NCI-H2196 treated with DMSO at 0.1 percent for 48 hours (cell line): ENCODE results near the gene ELP4.
A peak's percentile ranks its signal among the peaks of the same experiment; 100 is the strongest.
"Not testable (repeated sequence)": the region's sequence is repeated elsewhere in the genome, so short reads cannot be mapped to it uniquely, and the experiment has no call there.

ENCODE experiments used
- DNase-seq: peaks from one replicate; lab custom pipeline; 2025; ENCODE audit not compliant: unreplicated experiment; lab: John Stamatoyannopoulos, UW

The ELP4 gene

DNA sequence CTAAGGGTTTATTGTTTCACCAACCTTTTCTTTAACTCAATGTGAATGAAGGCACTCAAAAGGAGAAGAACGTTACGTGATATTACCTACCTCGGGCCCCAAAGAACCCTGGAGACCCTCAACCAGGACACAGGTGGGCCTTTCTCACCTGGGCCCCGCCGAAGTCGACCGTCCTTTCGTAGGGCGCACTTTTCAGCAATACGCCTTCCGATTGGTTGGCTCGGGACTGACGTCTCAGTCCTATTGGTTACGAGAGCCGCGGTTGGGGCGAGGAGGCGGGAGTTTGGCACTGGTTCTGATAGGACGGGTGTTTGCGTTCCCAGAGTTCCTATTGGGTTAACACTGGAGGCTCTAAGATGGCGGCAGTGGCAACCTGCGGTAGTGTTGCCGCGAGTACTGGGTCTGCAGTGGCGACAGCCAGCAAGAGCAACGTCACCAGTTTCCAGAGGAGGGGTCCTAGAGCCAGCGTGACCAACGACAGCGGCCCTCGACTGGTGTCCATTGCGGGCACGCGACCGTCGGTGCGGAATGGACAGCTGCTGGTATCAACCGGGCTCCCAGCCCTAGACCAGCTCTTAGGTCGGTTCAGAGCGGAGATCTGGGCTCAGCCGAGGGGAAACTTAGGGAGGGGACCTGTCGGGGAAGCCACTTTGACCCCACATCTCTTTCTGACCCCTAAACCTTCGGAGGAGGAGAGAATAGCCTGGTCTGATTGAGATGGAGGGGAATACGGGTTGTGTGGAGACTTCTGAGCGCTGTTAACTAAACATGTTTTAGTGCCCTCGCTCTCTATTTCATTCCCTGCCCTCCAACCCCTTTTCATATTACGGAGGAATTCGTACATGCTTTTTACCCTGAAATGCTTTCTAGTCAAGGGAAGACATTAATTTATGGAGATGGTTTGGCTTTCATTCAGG, at the start of gene ELP4, which contains the start of gene IMMP1L:
ELP4 (plus strand) TSS at position 339 of the 917 bp plus-strand sequence; CDS start at position 357, 18 bp downstream.
IMMP1L (minus strand) TSS at position 194 of the 917 bp plus-strand sequence. CDS start 46,346 bp downstream, outside the sequence.
- peak; percentile 97 for DNase-seq

GRCh38 chr11:31464436-31464835, 45.1 kb upstream of the ELP4 start:
- no peak for DNase-seq

- DNase-seq: no peak
Measured at GRCh38 chr11:31474083-31474482, 35.5 kb upstream of the ELP4 start.

GRCh38 chr11:31477528-31478222, 31.9 kb upstream of the ELP4 start:
- DNase-seq: no peak

DNA sequence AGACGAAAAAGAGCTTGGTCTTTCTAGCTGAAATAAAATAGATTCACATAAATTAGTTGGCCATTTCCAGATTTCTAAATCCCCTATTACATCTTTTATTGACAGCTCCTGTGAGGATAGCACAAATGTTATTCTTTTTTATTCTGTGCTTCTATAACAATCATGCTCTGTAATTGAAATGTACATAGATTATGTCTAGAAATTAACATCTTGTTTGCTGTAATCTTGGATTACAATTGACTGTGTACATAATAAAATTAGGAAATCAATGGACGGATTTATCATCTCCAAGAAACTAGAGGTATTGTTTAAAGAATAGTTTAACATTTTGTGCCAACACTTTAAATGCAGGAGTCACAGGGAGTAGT, 31.4 kb upstream of the ELP4 start:
- no peak for DNase-seq

GRCh38 chr11:31479066-31479465, 30.5 kb upstream of the ELP4 start:
- no peak for DNase-seq

- no peak for DNase-seq
Measured at GRCh38 chr11:31480930-31481329, 28.6 kb upstream of the ELP4 start.

GRCh38 chr11:31484497-31484896, 25.1 kb upstream of the ELP4 start:
- DNase-seq: no peak

DNA sequence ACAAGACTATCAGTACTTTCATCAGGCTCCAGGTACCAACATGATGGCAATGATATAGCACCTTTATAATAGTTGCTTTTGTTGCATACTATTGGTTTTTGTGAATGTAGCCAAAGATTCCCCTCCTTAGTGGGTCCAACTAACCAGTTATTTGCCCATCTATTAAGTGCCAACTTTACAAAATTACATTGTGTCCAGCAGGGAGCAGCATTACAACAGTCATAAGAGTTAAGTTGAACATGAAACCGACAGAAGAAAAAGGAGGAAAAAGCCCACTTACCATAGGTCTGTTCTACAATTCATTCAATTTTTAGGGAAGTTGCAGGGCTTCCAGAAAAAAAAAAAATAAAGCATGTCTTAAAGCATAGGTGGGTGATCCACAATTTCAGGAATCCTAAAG, 21.7 kb upstream of the ELP4 start:
- DNase-seq: no peak

DNA sequence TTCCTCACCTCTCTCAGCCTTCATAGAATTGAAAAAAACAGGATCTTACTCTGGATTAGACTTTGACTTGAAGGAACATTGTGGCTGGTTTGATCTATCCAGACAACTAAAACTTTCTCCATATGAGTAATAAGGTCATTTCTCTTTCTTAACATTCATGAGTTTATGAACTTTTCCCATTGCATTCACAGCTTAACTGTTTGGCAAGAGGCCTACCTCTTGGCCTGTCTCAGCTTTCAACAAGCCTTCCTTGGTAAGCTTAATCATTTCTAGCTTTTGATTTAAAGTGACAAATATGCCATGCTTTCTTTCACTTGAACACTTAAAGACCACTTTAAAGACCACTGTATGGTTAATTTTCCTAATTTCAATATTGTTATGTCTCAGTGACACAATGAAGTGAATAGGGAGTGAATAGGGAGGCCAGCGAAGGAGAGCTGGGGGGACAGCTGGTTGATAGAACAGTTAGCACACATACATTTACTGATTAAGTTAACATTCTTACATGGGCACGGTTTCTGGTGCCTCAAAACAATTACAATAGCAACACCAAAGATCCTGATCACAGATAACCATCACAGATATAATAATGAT, 17.1 kb upstream of the ELP4 start:
- no peak for DNase-seq

DNA sequence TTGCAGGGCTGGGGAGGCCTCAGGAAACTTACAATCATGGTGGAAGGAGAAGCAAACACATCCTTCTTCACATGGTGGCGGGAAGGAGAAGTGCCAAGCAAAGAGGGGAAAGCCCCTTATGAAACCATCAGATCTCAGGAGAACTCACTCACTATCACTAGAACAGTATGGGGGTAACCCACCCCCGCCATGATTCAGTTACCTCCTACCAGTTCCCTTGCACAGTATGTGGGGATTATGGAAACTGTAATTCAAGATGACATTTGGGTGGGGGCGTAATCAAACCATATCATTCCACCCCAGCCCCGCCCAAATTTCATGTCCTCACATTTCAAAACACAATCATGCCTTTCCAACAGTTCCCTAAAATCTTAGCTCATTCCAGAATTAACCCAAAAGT, 16.3 kb upstream of the ELP4 start:
- no peak for DNase-seq

DNA sequence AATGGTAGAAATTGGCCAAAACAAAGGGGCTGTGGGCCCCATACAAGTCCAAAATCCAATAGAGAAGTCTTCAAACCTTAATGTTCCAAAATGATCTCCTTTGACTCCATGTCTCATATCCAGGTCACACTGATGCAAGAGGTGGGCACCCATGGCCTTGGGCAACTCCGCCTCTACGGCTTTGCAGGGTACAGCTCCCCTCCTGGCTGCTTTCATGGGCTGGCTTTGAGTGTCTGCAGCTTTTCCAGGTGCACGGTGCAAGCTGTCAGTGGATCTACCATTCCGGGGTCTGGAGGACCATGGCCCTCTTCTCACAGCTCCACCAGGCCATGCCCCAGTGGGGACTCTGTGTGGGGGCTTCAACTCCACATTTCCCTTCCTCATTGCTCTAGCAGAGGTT, 15.8 kb upstream of the ELP4 start:
- not testable (repeated sequence) for DNase-seq

GRCh38 chr11:31499576-31500178, 9.9 kb upstream of the ELP4 start:
- DNase-seq: no peak

DNA sequence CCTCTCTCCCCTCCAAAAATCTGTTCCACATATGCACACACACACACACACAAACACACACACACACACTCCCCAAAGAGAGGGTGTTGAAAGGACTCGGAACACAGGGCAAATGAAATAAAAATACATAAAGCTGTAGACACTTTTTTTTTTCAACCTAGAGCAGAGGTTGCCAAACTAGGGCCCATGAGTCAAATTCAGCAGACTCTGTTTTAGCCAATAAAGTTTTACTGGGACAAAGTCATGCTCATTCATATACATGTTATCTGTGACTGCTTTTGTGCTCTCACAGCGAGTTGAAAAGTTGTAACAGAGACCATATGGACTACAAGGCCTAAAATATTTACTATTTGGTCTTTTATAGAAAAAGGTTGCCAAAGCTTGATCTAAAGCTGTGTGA, 9.0 kb upstream of the ELP4 start:
- DNase-seq: no peak

- DNase-seq: no peak
Measured at GRCh38 chr11:31509051-31509428, 527 bp upstream of the ELP4 start.

- no peak for DNase-seq
Measured at GRCh38 chr11:31512117-31512516, 2.5 kb downstream of the ELP4 start.

- no peak for DNase-seq
Measured at GRCh38 chr11:31521497-31522150, 12.1 kb downstream of the ELP4 start.

DNA sequence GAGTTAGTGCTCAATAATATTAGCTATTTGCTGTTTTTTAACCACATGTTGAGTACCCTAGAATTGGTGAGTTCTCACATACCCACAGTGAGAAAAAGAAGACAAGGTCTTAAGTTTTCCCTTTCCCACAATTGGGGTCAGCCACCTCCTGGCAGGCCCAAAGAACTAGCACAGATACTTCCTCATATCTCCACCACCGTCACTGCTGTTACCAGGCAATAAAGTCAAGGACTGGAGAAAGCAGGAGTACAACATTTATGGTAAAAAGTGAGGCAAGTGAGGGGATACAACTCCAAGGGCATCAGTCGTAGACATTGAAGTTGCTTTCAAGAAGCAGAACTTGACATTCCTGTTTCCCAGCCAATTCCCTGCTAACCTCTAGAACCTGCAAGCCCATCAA, 19.6 kb downstream of the ELP4 start:
- no peak for DNase-seq

DNA sequence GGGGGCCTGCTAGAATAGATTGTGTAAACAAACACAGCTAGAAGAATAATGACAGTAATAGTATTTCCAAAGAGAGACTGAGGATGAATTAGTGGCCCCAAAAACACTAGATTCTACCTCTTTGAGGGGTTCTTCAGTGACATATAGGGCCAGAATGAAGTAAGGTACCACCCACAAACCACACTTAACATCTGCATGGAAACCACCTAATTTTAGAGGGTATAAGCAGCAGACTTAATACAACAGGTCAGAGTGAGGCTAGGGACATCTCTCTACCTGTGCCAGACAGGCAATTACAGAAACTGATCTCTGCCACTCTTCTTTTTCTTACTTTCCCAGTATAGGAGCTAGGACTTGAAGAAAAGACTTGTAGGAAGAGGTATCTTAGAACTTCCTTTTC, 20.1 kb downstream of the ELP4 start:
- DNase-seq: no peak

- DNase-seq: no peak
Measured at GRCh38 chr11:31531293-31531692, 21.7 kb downstream of the ELP4 start.

DNA sequence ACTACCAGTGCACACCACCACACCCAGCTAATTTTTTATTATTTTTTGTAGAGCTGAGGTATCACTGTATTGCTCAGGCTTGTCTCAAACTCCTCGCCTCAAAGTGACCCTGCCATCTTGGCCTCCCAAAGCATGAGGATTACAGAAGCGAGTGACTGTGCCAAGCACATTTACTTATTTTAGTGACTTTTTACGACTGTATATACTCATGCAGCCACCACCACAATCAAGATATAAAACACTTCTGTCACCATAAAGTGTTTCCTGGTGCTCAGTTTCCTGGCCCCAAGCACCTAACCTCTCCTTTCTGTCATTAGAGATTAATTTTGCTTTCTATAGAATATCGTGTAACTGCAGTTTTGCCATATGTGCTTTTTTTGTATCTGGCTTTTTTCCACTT, 25.9 kb downstream of the ELP4 start:
- DNase-seq: no peak
